IMR-90 (cell line): ENCODE results near the gene PALM2AKAP2. TPM values are rescaled to one million over a fixed set of nuclear protein-coding genes. Genes with fewer than 3 reads are reported as not detected.

Experiments
- ATAC-seq: fragments of 200-7000 bp; cut with Tn5 transposase; 2 replicates; pipeline ENCODE4 v1.9.1; 2020; ENCODE audit warnings: low read depth, mild to moderate bottlenecking, moderate library complexity
- BruUV-seq: library from RNA; stranded (reverse); fragments of 400-500 nt; replicated peaks from 2 replicates; lab custom pipeline; 2021; lab: Mats Ljungman, UMichigan
- CTCF ChIA-PET: fragments of 300-600 bp; formaldehyde crosslinking; extraction: SDS; loops from one replicate; lab custom pipeline; 2021; ENCODE audit warnings: antibody characterized with exemption; lab: Yijun Ruan, JAX
- POLR2A ChIA-PET: fragments of 300-600 bp; sonication (Branson Sonifier 250); formaldehyde crosslinking; loops from one replicate; lab custom pipeline; 2022; ENCODE audit warnings: antibody characterized with exemption; ENCODE audit not compliant: unreplicated experiment; lab: Charles Lee
- DNase-seq: peaks from one replicate; pipeline ENCODE4 v3.0.0; 2013
- H2AFZ ChIP-seq: replicated peaks from 2 replicates; pipeline ENCODE3; 2013; ENCODE audit warnings: low read length, mild to moderate bottlenecking; ENCODE audit not compliant: poor library complexity
- H2AK5ac ChIP-seq: 2 replicates; pipeline ENCODE4 v1.6.1; 2013; ENCODE audit warnings: low read depth, low read length, inconsistent platforms
- H2AK9ac ChIP-seq: replicated peaks from 2 replicates; pipeline ENCODE3; 2013; ENCODE audit warnings: mild to moderate bottlenecking, low read depth, low read length, moderate library complexity; ENCODE audit not compliant: poor library complexity
- H2BK120ac ChIP-seq: 2 replicates; pipeline ENCODE4 v1.6.1; 2013; ENCODE audit warnings: low read depth, low read length, inconsistent platforms
- H2BK15ac ChIP-seq: 3 replicates; pipeline ENCODE4 v1.6.1; 2013; ENCODE audit warnings: low read depth, low read length, inconsistent platforms
- H2BK20ac ChIP-seq: 2 replicates; pipeline ENCODE4 v1.6.1; 2013; ENCODE audit warnings: low read depth, mild to moderate bottlenecking, inconsistent platforms, low read length, moderate library complexity
- H2BK5ac ChIP-seq: 2 replicates; pipeline ENCODE4 v1.6.1; 2013; ENCODE audit warnings: mild to moderate bottlenecking, low read depth, low read length, inconsistent platforms; ENCODE audit not compliant: poor library complexity, severe bottlenecking
- H3K14ac ChIP-seq: replicated peaks from 2 replicates; pipeline ENCODE4 v1.6.1; 2013; ENCODE audit warnings: low read depth, low read length, inconsistent platforms
- H3K18ac ChIP-seq: 2 replicates; pipeline ENCODE4 v1.6.1; 2013; ENCODE audit warnings: low read depth, low read length, control low read depth
- H3K23ac ChIP-seq: 2 replicates; pipeline ENCODE4 v1.6.1; 2013; ENCODE audit warnings: low read depth, low read length, inconsistent platforms
- H3K27ac ChIP-seq: 2 replicates; pipeline ENCODE4 v1.5.1; 2013; ENCODE audit warnings: mild to moderate bottlenecking, control low read depth, low read length; ENCODE audit not compliant: insufficient read depth
- H3K27me3 ChIP-seq: 2 replicates; pipeline ENCODE4 v1.6.1; 2013; ENCODE audit warnings: low read length; ENCODE audit not compliant: control insufficient read depth, insufficient read depth
- H3K36me3 ChIP-seq: 2 replicates; pipeline ENCODE4 v1.6.1; 2013; ENCODE audit warnings: low read length, mixed read lengths; ENCODE audit not compliant: control insufficient read depth, insufficient read depth
- H3K4ac ChIP-seq: 2 replicates; pipeline ENCODE4 v1.6.1; 2013; ENCODE audit warnings: low read depth, low read length, inconsistent platforms
- H3K4me1 ChIP-seq: 2 replicates; pipeline ENCODE4 v1.6.1; 2013; ENCODE audit warnings: low read length, mixed read lengths; ENCODE audit not compliant: control insufficient read depth, insufficient read depth
- H3K4me2 ChIP-seq: 2 replicates; pipeline ENCODE4 v1.6.1; 2013; ENCODE audit warnings: low read depth, mild to moderate bottlenecking, control low read depth, low read length, moderate library complexity
- H3K4me3 ChIP-seq: 2 replicates; pipeline ENCODE4 v1.5.1; 2013; ENCODE audit warnings: low read depth, mild to moderate bottlenecking, control low read depth, low read length, moderate library complexity; ENCODE audit not compliant: insufficient read depth
- H3K56ac ChIP-seq: 2 replicates; pipeline ENCODE4 v1.6.1; 2013; ENCODE audit warnings: low read length, inconsistent platforms; ENCODE audit not compliant: insufficient read depth; ENCODE audit errors: extremely low read depth
- H3K79me1 ChIP-seq, 2 experiments: 2 replicates each; pipeline ENCODE4 v1.6.1; 2013; ENCODE audit warnings: low read length in 2 of 2, inconsistent platforms in 1 of 2, low read depth in 1 of 2
- H3K9ac ChIP-seq: 2 replicates; pipeline ENCODE4 v1.6.1; 2013; ENCODE audit warnings: low read depth, low read length, control low read depth
- H3K9me1 ChIP-seq: 2 replicates; pipeline ENCODE4 v1.6.1; 2013; ENCODE audit warnings: low read length, inconsistent platforms; ENCODE audit not compliant: insufficient read depth
- H3K9me3 ChIP-seq: 2 replicates; pipeline ENCODE4 v1.6.1; 2013; ENCODE audit warnings: low read length; ENCODE audit not compliant: control insufficient read depth, insufficient read depth
- H4K20me1 ChIP-seq: 2 replicates; pipeline ENCODE4 v1.6.1; 2013; ENCODE audit warnings: low read length, inconsistent platforms; ENCODE audit not compliant: insufficient read depth
- H4K5ac ChIP-seq: 2 replicates; pipeline ENCODE4 v1.6.1; 2013; ENCODE audit warnings: mild to moderate bottlenecking, low read depth, low read length, control low read depth
- H4K8ac ChIP-seq, 2 experiments: 2 replicates each; pipeline ENCODE4 v1.6.1; 2013; ENCODE audit warnings: low read depth in 2 of 2, low read length in 2 of 2, control low read depth in 1 of 2, inconsistent platforms in 1 of 2
- H4K91ac ChIP-seq: 2 replicates; pipeline ENCODE4 v1.6.1; 2013; ENCODE audit warnings: low read depth, low read length, inconsistent platforms; ENCODE audit not compliant: insufficient read depth
- BHLHE40 ChIP-seq: fragments of 150-350 bp; IDR thresholded peaks from 2 replicates; pipeline ENCODE4 v1.6.1; 2016; ENCODE audit warnings: mild to moderate bottlenecking, low read depth, low read length
- CEBPB ChIP-seq: IDR thresholded peaks from 2 replicates; pipeline ENCODE4 v1.6.1; 2012; ENCODE audit warnings: low read depth, low read length, improper control_type of control experiment
- CHD1 ChIP-seq: IDR thresholded peaks from 2 replicates; pipeline ENCODE4 v1.6.1; 2012; ENCODE audit warnings: low read depth, low read length, improper control_type of control experiment
- FOS ChIP-seq: fragments of 150-350 bp; IDR thresholded peaks from 2 replicates; pipeline ENCODE4 v1.6.1; 2016; ENCODE audit warnings: low read depth, low read length
- MAFK ChIP-seq: IDR thresholded peaks from 2 replicates; pipeline ENCODE4 v1.6.1; 2012; ENCODE audit warnings: low read depth, low read length, improper control_type of control experiment
- MAZ ChIP-seq: IDR thresholded peaks from 2 replicates; pipeline ENCODE4 v1.6.1; 2012; ENCODE audit warnings: low read depth, mild to moderate bottlenecking, low read length, improper control_type of control experiment, moderate library complexity, borderline replicate concordance
- MXI1 ChIP-seq: IDR thresholded peaks from 2 replicates; pipeline ENCODE4 v1.6.1; 2012; ENCODE audit warnings: low read depth, mild to moderate bottlenecking, low read length, moderate library complexity, borderline replicate concordance
- NFE2L2 ChIP-seq: fragments of 150-350 bp; IDR thresholded peaks from 2 replicates; pipeline ENCODE4 v1.6.1; 2016; ENCODE audit warnings: low read depth, mild to moderate bottlenecking, low read length
- POLR2A ChIP-seq: IDR thresholded peaks from 2 replicates; pipeline ENCODE4 v1.6.1; 2012; ENCODE audit warnings: mild to moderate bottlenecking, low read depth, low read length
- RAD21 ChIP-seq: IDR thresholded peaks from 2 replicates; pipeline ENCODE4 v1.6.1; 2012; ENCODE audit warnings: low read length, improper control_type of control experiment
- RCOR1 ChIP-seq: IDR thresholded peaks from 2 replicates; pipeline ENCODE4 v1.6.1; 2012; ENCODE audit warnings: mild to moderate bottlenecking, low read length, improper control_type of control experiment; ENCODE audit not compliant: insufficient replicate concordance
- RFX5 ChIP-seq: IDR thresholded peaks from 2 replicates; pipeline ENCODE4 v1.8.0; 2012; ENCODE audit warnings: low read depth, mild to moderate bottlenecking, low read length, moderate library complexity
- SMC3 ChIP-seq: fragments of 150-350 bp; IDR thresholded peaks from 2 replicates; pipeline ENCODE4 v1.6.1; 2016; ENCODE audit warnings: low read depth, mild to moderate bottlenecking, antibody characterized with exemption, low read length, moderate library complexity
- WGBS, 2 experiments: methylation state at CpG; one replicate each; pipeline versions ENCODE4 v1.1.5 to v1.1.7; 2013; ENCODE audit warnings: missing lambda C conversion rate in 2 of 2; ENCODE audit not compliant: insufficient read length in 1 of 2; ENCODE audit errors: extremely low coverage in 2 of 2; 5-methylcytosine and 5-hydroxymethylcytosine counted together
- dilution Hi-C: fragments of 300-500 bp; cut with HindIII; formaldehyde crosslinking; loops from one replicate; pipeline ENCODE4 v1.14.3; 2018; ENCODE audit warnings: low sequenced_read_pairs; ENCODE audit not compliant: unreplicated experiment
- in situ Hi-C: fragments of 300-500 bp; cut with MboI; formaldehyde crosslinking; loops from 3 replicates; pipeline ENCODE4 v1.14.3; 2019; ENCODE audit warnings: low sequenced_read_pairs, inconsistent platforms, mixed read lengths
- intact Hi-C: fragments of 100-400 bp; cut with micrococcal nuclease; formaldehyde crosslinking; loops from 2 replicates; pipeline ENCODE4 v1.10.0; 2022
- polyA plus RNA-seq, 3 experiments: library from polyadenylated mRNA; depleted of rRNA; stranded (reverse); fragments of >200 nt; gene quantifications; 2 replicates each; pipeline ENCODE4 v1.2.3, GENCODE V29; 2012; ENCODE audit warnings: low replicate concordance in 1 of 3
- total RNA-seq: library from RNA; depleted of rRNA; stranded (reverse); fragments of >200 nt; gene quantifications from 2 replicates; pipeline ENCODE4 v1.2.3, GENCODE V29; 2012
- TF ChIP-seq, protein P1 (sequence below): fragments of 150-350 bp; IDR thresholded peaks from 2 replicates; pipeline ENCODE4 v1.6.1; 2017; ENCODE audit warnings: mild to moderate bottlenecking, antibody characterized with exemption, low read length, low read depth
- TF ChIP-seq, protein P2 (sequence below): fragments of 150-350 bp; IDR thresholded peaks from 2 replicates; pipeline ENCODE4 v1.6.1; 2016; ENCODE audit warnings: low read depth, mild to moderate bottlenecking, low read length, moderate library complexity, borderline replicate concordance
- TF ChIP-seq, protein P3 (sequence below): conservative IDR thresholded peaks from 2 replicates; pipeline ENCODE4 v1.5.1; 2012; ENCODE audit warnings: mild to moderate bottlenecking, low read depth, low read length, improper control_type of control experiment

PALM2AKAP2 gene
- total and polyA plus RNA-seq, 2 of the 4 experiments (the other 2 are of a cell fraction) = 3.2 to 14.2 TPM

DNA sequence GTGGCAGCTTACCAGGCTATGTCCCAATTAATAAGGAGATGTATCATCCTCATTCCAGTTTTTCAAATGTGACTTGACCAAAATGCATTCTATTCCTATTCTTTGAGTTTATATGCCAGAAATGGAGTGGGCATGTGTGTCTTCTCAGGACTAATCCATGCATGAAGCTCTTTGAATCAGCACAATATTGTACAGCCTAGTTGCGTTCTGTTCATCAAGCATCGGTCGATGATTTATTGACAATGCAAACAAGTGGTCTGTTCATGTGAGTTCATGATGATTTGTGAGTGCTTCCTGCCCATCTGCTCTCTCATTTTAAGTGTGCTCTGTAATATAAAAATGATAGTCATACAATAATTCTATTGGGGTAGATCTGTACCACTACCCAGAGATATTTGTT lies 48.3 kb downstream of the PALM2AKAP2 start:
- Histone ChIP-seq H3K4me3 (no peak overlapping the region), H3K27ac (no peak overlapping the region), H3K4me2 (no peak overlapping the region), H2BK120ac (no peak overlapping the region), H4K8ac (no peak overlapping the region), H2BK5ac (no peak overlapping the region), H3K27me3 (no peaks in the 10 kb centered on the region), H4K91ac (no peak overlapping the region), H3K9me1 (0 out of 2 replicates have a peak, but pooled peaks cover 4% of the 10 kb centered on the region), H3K79me1 (peaks cover 35 to 56% of the 10 kb centered on the region in 2 experiments), H4K20me1 (peaks cover 18% of the 10 kb centered on the region), H3K4me1 (peaks cover 5% of the 10 kb centered on the region), H3K9ac (no peak overlapping the region), H3K23ac (no peak overlapping the region), H3K56ac (no peak overlapping the region), H2AFZ (no peak overlapping the region), H3K9me3 (no peaks in the 10 kb centered on the region), H3K14ac (no peak overlapping the region), H3K4ac (no peak overlapping the region), H2BK20ac (no peak overlapping the region), H3K36me3 (no peaks in the 10 kb centered on the region; the same call in 1 of the 2 replicates), H3K18ac (no peak overlapping the region), H2AK9ac (no peak overlapping the region), H4K5ac (no peak overlapping the region), H2BK15ac (no peak overlapping the region), H2AK5ac (no peak overlapping the region)
- dilution Hi-C loops = no loop called here
- TF ChIP-seq BHLHE40 (no peak), FOS (no peak), NFE2L2 (no peak), MAFK (no peak), RFX5 (no peak), MAZ (no peak), RAD21 (no peak), SMC3 (no peak), CEBPB (no peak), RCOR1 (no peak), POLR2A (no peak), CHD1 (no peak), MXI1 (no peak)
- TF ChIP-seq, protein P1, sequence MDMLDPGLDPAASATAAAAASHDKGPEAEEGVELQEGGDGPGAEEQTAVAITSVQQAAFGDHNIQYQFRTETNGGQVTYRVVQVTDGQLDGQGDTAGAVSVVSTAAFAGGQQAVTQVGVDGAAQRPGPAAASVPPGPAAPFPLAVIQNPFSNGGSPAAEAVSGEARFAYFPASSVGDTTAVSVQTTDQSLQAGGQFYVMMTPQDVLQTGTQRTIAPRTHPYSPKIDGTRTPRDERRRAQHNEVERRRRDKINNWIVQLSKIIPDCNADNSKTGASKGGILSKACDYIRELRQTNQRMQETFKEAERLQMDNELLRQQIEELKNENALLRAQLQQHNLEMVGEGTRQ = no peak
- TF ChIP-seq, protein P2, sequence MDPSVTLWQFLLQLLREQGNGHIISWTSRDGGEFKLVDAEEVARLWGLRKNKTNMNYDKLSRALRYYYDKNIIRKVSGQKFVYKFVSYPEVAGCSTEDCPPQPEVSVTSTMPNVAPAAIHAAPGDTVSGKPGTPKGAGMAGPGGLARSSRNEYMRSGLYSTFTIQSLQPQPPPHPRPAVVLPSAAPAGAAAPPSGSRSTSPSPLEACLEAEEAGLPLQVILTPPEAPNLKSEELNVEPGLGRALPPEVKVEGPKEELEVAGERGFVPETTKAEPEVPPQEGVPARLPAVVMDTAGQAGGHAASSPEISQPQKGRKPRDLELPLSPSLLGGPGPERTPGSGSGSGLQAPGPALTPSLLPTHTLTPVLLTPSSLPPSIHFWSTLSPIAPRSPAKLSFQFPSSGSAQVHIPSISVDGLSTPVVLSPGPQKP = no peak
- TF ChIP-seq, protein P3, sequence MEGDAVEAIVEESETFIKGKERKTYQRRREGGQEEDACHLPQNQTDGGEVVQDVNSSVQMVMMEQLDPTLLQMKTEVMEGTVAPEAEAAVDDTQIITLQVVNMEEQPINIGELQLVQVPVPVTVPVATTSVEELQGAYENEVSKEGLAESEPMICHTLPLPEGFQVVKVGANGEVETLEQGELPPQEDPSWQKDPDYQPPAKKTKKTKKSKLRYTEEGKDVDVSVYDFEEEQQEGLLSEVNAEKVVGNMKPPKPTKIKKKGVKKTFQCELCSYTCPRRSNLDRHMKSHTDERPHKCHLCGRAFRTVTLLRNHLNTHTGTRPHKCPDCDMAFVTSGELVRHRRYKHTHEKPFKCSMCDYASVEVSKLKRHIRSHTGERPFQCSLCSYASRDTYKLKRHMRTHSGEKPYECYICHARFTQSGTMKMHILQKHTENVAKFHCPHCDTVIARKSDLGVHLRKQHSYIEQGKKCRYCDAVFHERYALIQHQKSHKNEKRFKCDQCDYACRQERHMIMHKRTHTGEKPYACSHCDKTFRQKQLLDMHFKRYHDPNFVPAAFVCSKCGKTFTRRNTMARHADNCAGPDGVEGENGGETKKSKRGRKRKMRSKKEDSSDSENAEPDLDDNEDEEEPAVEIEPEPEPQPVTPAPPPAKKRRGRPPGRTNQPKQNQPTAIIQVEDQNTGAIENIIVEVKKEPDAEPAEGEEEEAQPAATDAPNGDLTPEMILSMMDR = no peak
- in situ Hi-C loops = loop anchor here (10.0 kb wide), 1 partner anchor 253 kb away; no protein-coding TSS in a partner anchor
- intact Hi-C loops = no loop called here
- no peak for ATAC-seq
- ChIA-PET CTCF (no interaction called here), POLR2A (no interaction called here)
- no peak for DNase-seq
- WGBS, 2 experiments = no CpG with 5 or more reads among the region's 3 CpGs
- no TSS peak for BruUV-seq
